Activated naive CD8-positive, alpha-beta T cell (primary cell): ENCODE measurements around the gene MED27.
"Not testable (repeated sequence)": the region's sequence is repeated elsewhere in the genome, so short reads cannot be mapped to it uniquely, and the experiment has no call there.

ENCODE experiments used
- H3K27ac Mint-ChIP-seq: one replicate; pipeline ENCODE4 v1.8.0; 2021; ENCODE audit warnings: mixed read lengths
- H3K27me3 Mint-ChIP-seq: one replicate; pipeline ENCODE4 v1.8.0; 2021; ENCODE audit warnings: mixed read lengths
- H3K36me3 Mint-ChIP-seq: one replicate; pipeline ENCODE4 v1.8.0; 2021; ENCODE audit warnings: mixed read lengths
- H3K4me1 Mint-ChIP-seq: one replicate; pipeline ENCODE4 v1.8.0; 2021; ENCODE audit warnings: low read depth, mixed read lengths
- H3K4me3 Mint-ChIP-seq: one replicate; pipeline ENCODE4 v1.8.0; 2021; ENCODE audit warnings: mild to moderate bottlenecking, mixed read lengths
- H3K9me3 Mint-ChIP-seq: one replicate; pipeline ENCODE4 v1.8.0; 2021; ENCODE audit warnings: low read depth, mixed read lengths

Gene MED27

DNA sequence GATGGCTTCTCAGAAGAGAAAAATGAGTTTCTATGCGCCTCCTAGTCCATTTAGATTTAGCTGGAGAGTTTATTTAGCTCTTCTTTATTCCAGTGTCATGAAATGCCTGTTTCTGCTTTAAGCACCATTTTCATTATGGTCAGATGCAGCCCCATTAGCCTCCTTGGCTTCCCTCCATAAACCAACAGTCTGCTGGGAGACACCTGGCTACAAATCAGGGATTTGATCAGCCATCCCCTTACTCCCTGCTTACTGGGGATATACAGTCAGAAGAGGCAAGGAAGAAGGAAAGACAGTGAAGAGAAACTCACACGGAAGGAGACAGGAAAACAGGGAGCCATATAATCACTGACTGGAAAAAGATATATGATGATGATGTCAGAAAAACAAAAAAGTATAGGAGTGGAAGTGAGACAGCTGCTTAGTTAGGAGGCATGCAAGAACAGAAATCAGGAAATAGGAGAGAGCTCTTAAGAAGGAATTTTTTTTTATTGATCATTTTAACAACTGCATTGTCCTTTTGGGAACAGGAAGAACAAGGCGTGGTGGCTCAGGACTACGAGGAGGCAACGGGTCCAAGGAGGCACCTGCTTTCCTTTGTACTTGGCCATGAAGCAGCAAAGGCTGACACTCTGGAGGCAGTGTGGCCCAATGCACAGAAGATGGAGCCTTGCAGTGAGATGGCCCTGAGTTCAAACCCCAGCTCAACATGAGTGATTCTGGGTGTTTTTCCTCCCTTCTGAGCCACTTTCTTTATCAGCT lies 56.1 kb downstream of the MED27 start:
- Mint-ChIP-seq H3K4me1 (peaks cover 12% of the 10 kb centered on the region), H3K27me3 (no peaks in the 10 kb centered on the region), H3K9me3 (no peaks in the 10 kb centered on the region), H3K36me3 (peaks cover 5% of the 10 kb centered on the region), H3K4me3 (no peak overlapping the region), H3K27ac (no peak overlapping the region)

GRCh38 chr9:132020820-132021510 lies 58.7 kb downstream of the MED27 start:
- no peaks in the 10 kb centered on the region for H3K27me3 Mint-ChIP-seq
- no peak overlapping the region for H3K4me3 Mint-ChIP-seq
- no peaks in the 10 kb centered on the region for H3K9me3 Mint-ChIP-seq
- peaks cover 10% of the 10 kb centered on the region for H3K4me1 Mint-ChIP-seq
- peaks cover 5% of the 10 kb centered on the region for H3K36me3 Mint-ChIP-seq
- no peak overlapping the region for H3K27ac Mint-ChIP-seq

DNA sequence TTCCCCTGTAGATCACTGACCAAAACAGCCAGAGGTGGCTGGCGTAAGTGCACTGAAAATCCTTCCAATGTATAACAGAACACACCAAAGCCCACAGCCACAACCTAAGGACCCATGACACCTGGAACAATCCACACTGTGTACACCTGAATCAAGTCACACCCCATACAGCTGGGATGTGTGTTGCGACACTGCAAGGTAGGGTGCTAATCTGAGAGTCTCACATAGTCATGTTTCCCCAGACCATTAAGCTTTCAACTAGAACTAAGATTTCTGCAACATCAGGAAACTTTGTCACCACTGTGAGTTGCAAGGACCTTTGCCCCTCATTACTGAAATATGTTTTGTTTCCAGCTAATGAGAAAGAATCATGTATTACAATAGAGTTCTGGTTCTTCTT lies 59.4 kb downstream of the MED27 start:
- Mint-ChIP-seq H3K9me3 (no peaks in the 10 kb centered on the region), H3K27me3 (no peaks in the 10 kb centered on the region), H3K27ac (no peak overlapping the region), H3K4me1 (peaks cover 9% of the 10 kb centered on the region), H3K36me3 (peaks cover 5% of the 10 kb centered on the region), H3K4me3 (no peak overlapping the region)

- Mint-ChIP-seq H3K27me3 (no peaks in the 10 kb centered on the region), H3K4me3 (no peak overlapping the region), H3K36me3 (peaks cover 3% of the 10 kb centered on the region), H3K9me3 (no peaks in the 10 kb centered on the region), H3K27ac (no peak overlapping the region), H3K4me1 (peaks cover 7% of the 10 kb centered on the region)
Observed at GRCh38 chr9:132019702-132020101, 60.0 kb downstream of the MED27 start.

- Mint-ChIP-seq H3K9me3 (no peaks in the 10 kb centered on the region), H3K27ac (no peak overlapping the region), H3K27me3 (no peaks in the 10 kb centered on the region), H3K4me1 (peaks cover 6% of the 10 kb centered on the region), H3K4me3 (no peak overlapping the region), H3K36me3 (no peaks in the 10 kb centered on the region)
Observed at GRCh38 chr9:132018957-132019405, 60.7 kb downstream of the MED27 start.

- Mint-ChIP-seq H3K27ac (no peak overlapping the region), H3K4me1 (peaks cover 4% of the 10 kb centered on the region)
Observed at GRCh38 chr9:132016456-132016855, 63.2 kb downstream of the MED27 start.

GRCh38 chr9:132015866-132016265 lies 63.8 kb downstream of the MED27 start:
- Mint-ChIP-seq H3K27ac (no peak overlapping the region), H3K9me3 (no peaks in the 10 kb centered on the region), H3K36me3 (peaks cover 14% of the 10 kb centered on the region), H3K4me3 (no peak overlapping the region), H3K4me1 (peaks cover 1% of the 10 kb centered on the region), H3K27me3 (no peaks in the 10 kb centered on the region)

More at GRCh38 chr9:132016456-132016855, 63.2 kb downstream of the MED27 start:
- H3K36me3 Mint-ChIP-seq = peaks cover 12% of the 10 kb centered on the region
- H3K27me3 Mint-ChIP-seq = no peaks in the 10 kb centered on the region
- no peak overlapping the region for H3K4me3 Mint-ChIP-seq
- H3K9me3 Mint-ChIP-seq = no peaks in the 10 kb centered on the region

DNA sequence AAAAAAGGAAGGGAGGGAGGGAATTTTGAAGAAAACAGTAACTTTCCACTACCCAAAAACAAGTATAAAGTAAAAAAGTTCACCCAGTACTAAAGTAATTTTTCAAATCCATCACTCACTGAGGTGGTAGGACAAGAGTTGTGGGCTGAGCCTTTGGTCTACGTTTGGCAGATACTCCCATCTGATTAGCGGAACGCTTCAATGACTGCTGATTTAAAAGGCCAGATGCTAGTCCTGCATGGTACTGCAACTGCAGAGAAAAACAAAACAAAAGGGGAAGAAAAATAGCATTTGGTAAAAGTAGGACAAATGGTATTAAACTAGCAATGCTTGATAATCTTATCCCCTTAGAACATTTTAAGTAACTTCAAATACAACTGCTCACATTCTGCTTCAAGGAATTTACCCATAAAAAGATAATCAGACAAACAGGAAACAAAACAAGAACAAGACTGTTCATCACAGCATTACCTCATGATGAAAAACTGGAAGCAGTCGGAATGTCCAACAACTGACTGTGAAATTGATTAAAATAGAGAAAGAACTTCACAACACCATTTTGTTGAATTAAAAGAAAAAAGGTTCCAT lies 65.4 kb downstream of the MED27 start:
- no peaks in the 10 kb centered on the region for H3K9me3 Mint-ChIP-seq
- no peaks in the 10 kb centered on the region for H3K27me3 Mint-ChIP-seq
- H3K4me1 Mint-ChIP-seq = no peaks in the 10 kb centered on the region
- no peak overlapping the region for H3K4me3 Mint-ChIP-seq
- no peak overlapping the region for H3K27ac Mint-ChIP-seq
- H3K36me3 Mint-ChIP-seq = peaks cover 17% of the 10 kb centered on the region

DNA sequence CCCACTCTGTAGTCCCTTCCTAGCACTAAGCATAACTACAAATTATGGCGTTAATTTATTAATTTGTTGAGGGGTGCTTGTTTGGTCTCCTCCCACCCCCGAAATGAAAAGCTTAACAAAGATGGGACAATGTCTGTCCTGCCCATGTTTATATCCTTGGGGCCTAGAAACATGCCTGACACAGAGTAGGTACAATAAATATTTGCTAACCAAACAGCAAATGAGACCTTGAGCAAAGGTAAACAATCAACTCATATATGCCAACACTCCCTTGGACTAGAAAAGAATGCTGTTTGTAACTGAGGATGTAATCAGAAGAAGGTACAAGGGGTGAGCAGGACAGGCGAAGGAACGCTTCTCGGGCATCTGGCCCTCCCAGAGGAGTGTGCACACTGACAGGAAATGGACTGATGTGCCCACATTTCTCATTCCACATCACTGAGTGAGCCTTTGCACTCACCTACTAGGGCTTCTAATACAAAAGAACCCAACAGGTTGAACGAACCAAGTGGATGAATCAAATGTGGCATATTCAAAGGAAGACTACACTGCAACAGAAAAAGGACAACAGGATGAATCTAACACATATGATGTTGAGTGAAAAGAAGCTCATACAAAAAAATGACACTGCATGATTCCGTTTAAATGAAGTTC lies 66.8 kb downstream of the MED27 start:
- peaks cover 17% of the 10 kb centered on the region for H3K36me3 Mint-ChIP-seq
- H3K4me3 Mint-ChIP-seq = no peak overlapping the region
- no peaks in the 10 kb centered on the region for H3K27me3 Mint-ChIP-seq
- H3K4me1 Mint-ChIP-seq = peaks cover 2% of the 10 kb centered on the region
- no peaks in the 10 kb centered on the region for H3K9me3 Mint-ChIP-seq
- H3K27ac Mint-ChIP-seq = no peak overlapping the region

DNA sequence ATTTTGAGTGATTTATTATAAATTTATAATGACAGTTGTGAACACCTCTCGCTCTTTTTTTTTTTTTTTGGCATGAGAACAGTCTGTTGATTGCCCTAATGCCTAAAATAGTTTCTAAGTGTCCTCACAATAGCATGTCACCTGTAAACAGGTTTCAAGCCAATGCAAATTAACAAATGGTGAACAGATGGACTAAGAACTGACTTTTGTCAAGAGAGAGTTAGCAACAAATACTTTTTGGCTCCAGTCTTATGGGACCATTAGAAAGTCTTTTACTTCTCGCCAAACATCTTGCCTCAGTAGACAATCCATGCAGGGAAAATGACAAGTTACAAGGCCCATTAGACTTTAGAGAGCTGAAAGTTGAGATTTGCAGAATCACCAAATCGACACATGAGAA lies 67.8 kb downstream of the MED27 start:
- Mint-ChIP-seq H3K27me3 (no peaks in the 10 kb centered on the region), H3K4me3 (no peak overlapping the region), H3K36me3 (peaks cover 21% of the 10 kb centered on the region), H3K9me3 (no peaks in the 10 kb centered on the region), H3K27ac (no peak overlapping the region), H3K4me1 (peaks cover 10% of the 10 kb centered on the region)

DNA sequence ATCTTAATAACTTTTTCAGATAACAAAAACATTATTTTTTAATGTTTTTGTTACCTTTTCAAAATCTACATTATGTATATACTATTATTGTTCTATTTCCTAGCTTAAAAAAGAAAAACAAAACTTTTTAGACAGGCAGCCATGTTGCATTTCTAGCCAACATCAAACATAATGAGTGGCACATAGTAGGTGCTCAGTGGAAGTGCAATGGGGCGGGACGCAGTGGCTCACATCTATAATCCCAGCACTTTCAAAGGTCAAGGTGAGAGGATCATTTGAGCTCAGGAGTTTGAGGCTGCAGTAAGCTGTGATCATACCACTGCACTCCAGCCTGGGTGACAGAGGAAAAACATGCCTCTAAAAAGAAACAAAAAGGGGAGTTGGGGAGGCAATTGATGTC lies 68.4 kb downstream of the MED27 start:
- Mint-ChIP-seq H3K27me3 (no peaks in the 10 kb centered on the region), H3K9me3 (no peaks in the 10 kb centered on the region), H3K36me3 (peaks cover 21% of the 10 kb centered on the region), H3K27ac (no peak overlapping the region), H3K4me1 (peaks cover 15% of the 10 kb centered on the region), H3K4me3 (no peak overlapping the region)

GRCh38 chr9:132010201-132010600 lies 69.5 kb downstream of the MED27 start:
- not testable (repeated sequence) for H3K27me3 Mint-ChIP-seq, H3K9me3 Mint-ChIP-seq, H3K27ac Mint-ChIP-seq, H3K4me3 Mint-ChIP-seq
- H3K36me3 Mint-ChIP-seq = peaks cover 21% of the 10 kb centered on the region
- H3K4me1 Mint-ChIP-seq = peaks cover 17% of the 10 kb centered on the region

- peaks cover 21% of the 10 kb centered on the region for H3K36me3 Mint-ChIP-seq
- H3K27me3 Mint-ChIP-seq = no peaks in the 10 kb centered on the region
- H3K9me3 Mint-ChIP-seq = no peaks in the 10 kb centered on the region
- no peak overlapping the region for H3K4me3 Mint-ChIP-seq
- no peak overlapping the region for H3K27ac Mint-ChIP-seq
- peaks cover 24% of the 10 kb centered on the region for H3K4me1 Mint-ChIP-seq
Observed at GRCh38 chr9:132008855-132009812, 70.5 kb downstream of the MED27 start.

GRCh38 chr9:132008184-132008803 lies 71.4 kb downstream of the MED27 start:
- H3K4me3 Mint-ChIP-seq = no peak overlapping the region
- H3K4me1 Mint-ChIP-seq = peaks cover 28% of the 10 kb centered on the region

More at GRCh38 chr9:132008184-132008803, 71.4 kb downstream of the MED27 start:
- Mint-ChIP-seq H3K9me3 (no peaks in the 10 kb centered on the region), H3K36me3 (peaks cover 21% of the 10 kb centered on the region), H3K27me3 (no peaks in the 10 kb centered on the region), H3K27ac (no peak overlapping the region)
